Left kidney (tissue), 2 donors: ENCODE measurements around the gene XYLT1. TPM values are rescaled to one million over a fixed set of nuclear protein-coding genes. Genes with fewer than 3 reads are reported as not detected.
"Not testable (repeated sequence)": the region's sequence is repeated elsewhere in the genome, so short reads cannot be mapped to it uniquely, and the experiment has no call there.

Source experiments
- DNase-seq: peaks from one replicate; pipeline ENCODE4 v3.0.0-alpha.2; 2013
- polyA plus RNA-seq: library from polyadenylated mRNA; unstranded; fragments of 120-200 nt; gene quantifications from one replicate; pipeline ENCODE4 v1.2.1, GENCODE V29; 2013; ENCODE audit not compliant: insufficient read length

The XYLT1 gene
- polyA plus RNA-seq, 1 donor = 7.9 TPM

GRCh38 chr16:17307504-17307903 lies 163.3 kb downstream of the XYLT1 start:
- no peak for DNase-seq

GRCh38 chr16:17306745-17307144 lies 164.0 kb downstream of the XYLT1 start:
- no peak for DNase-seq

- DNase-seq = not testable (repeated sequence)
Observed at GRCh38 chr16:17306211-17306610, 164.5 kb downstream of the XYLT1 start.

GRCh38 chr16:17305694-17306093 lies 165.1 kb downstream of the XYLT1 start:
- DNase-seq = no peak

- DNase-seq = peak; percentile 53
Observed at GRCh38 chr16:17304491-17305119, 166.2 kb downstream of the XYLT1 start.

- no peak for DNase-seq
Observed at GRCh38 chr16:17304106-17304490, 166.7 kb downstream of the XYLT1 start.

- DNase-seq = no peak
Observed at GRCh38 chr16:17303101-17303500, 167.7 kb downstream of the XYLT1 start.

- DNase-seq = no peak
Observed at GRCh38 chr16:17302620-17303019, 168.1 kb downstream of the XYLT1 start.

- DNase-seq = no peak
Observed at GRCh38 chr16:17302214-17302613, 168.5 kb downstream of the XYLT1 start.

- no peak for DNase-seq
Observed at GRCh38 chr16:17301593-17302135, 169.1 kb downstream of the XYLT1 start.

GRCh38 chr16:17301184-17301583 lies 169.6 kb downstream of the XYLT1 start:
- DNase-seq = no peak

GRCh38 chr16:17299790-17300189 lies 171.0 kb downstream of the XYLT1 start:
- no peak for DNase-seq

GRCh38 chr16:17298238-17298637 lies 172.5 kb downstream of the XYLT1 start:
- no peak for DNase-seq

GRCh38 chr16:17296431-17296830 lies 174.3 kb downstream of the XYLT1 start:
- DNase-seq = no peak

GRCh38 chr16:17295948-17296347 lies 174.8 kb downstream of the XYLT1 start:
- no peak for DNase-seq

- DNase-seq = no peak
Observed at GRCh38 chr16:17294856-17295255, 175.9 kb downstream of the XYLT1 start.

- no peak for DNase-seq
Observed at GRCh38 chr16:17293813-17294558, 176.8 kb downstream of the XYLT1 start.

GRCh38 chr16:17291289-17291688 lies 179.5 kb downstream of the XYLT1 start:
- no peak for DNase-seq

- no peak for DNase-seq
Observed at GRCh38 chr16:17289674-17290635, 180.8 kb downstream of the XYLT1 start.

GRCh38 chr16:17289050-17289449 lies 181.7 kb downstream of the XYLT1 start:
- no peak for DNase-seq

GRCh38 chr16:17287166-17287800 lies 183.5 kb downstream of the XYLT1 start:
- DNase-seq = no peak

- no peak for DNase-seq
Observed at GRCh38 chr16:17286443-17286842, 184.3 kb downstream of the XYLT1 start.
